H9 (cell line): ENCODE data around the gene ROBO4. TPM values are rescaled to one million over a fixed set of nuclear protein-coding genes. Genes with fewer than 3 reads are reported as not detected.
A peak's percentile ranks its signal among the peaks of the same experiment; 100 is the strongest.

ENCODE experiments used
- DNase-seq: peaks from one replicate; pipeline ENCODE4 v3.0.0-alpha.2; 2017
- H2AFZ ChIP-seq: one replicate; pipeline ENCODE4 v1.6.1; 2013; ENCODE audit warnings: mild to moderate bottlenecking, low read length, control low read depth, moderate library complexity
- H2AK5ac ChIP-seq: 2 replicates; pipeline ENCODE4 v1.6.1; 2013; ENCODE audit warnings: low read length, control low read depth, mixed read lengths; ENCODE audit not compliant: insufficient read length
- H2BK120ac ChIP-seq: one replicate; pipeline ENCODE4 v1.6.1; 2013; ENCODE audit warnings: low read depth, mild to moderate bottlenecking, low read length, control low read depth, inconsistent platforms; ENCODE audit not compliant: poor library complexity, severe bottlenecking
- H2BK12ac ChIP-seq: 2 replicates; pipeline ENCODE4 v1.6.1; 2013; ENCODE audit warnings: low read length, control low read depth, mixed read lengths, low read depth; ENCODE audit not compliant: insufficient read length
- H2BK15ac ChIP-seq: 2 replicates; pipeline ENCODE4 v1.6.1; 2013; ENCODE audit warnings: low read depth, low read length, control low read depth
- H2BK20ac ChIP-seq: one replicate; pipeline ENCODE4 v1.6.1; 2013; ENCODE audit warnings: low read depth, mild to moderate bottlenecking, low read length, control low read depth, inconsistent platforms; ENCODE audit not compliant: poor library complexity, severe bottlenecking
- H2BK5ac ChIP-seq: 2 replicates; pipeline ENCODE4 v1.6.1; 2013; ENCODE audit warnings: low read length, control low read depth, mixed read lengths; ENCODE audit not compliant: insufficient read length
- H3K14ac ChIP-seq: 2 replicates; pipeline ENCODE4 v1.6.1; 2013; ENCODE audit warnings: low read length, control low read depth; ENCODE audit not compliant: insufficient read depth
- H3K18ac ChIP-seq: 2 replicates; pipeline ENCODE4 v1.6.1; 2013; ENCODE audit warnings: low read depth, mild to moderate bottlenecking, mixed read lengths, low read length, control low read depth; ENCODE audit not compliant: insufficient read length
- H3K23ac ChIP-seq: 2 replicates; pipeline ENCODE4 v1.6.1; 2013; ENCODE audit warnings: low read length, control low read depth, mixed read lengths, low read depth; ENCODE audit not compliant: insufficient read length
- H3K23me2 ChIP-seq: 2 replicates; pipeline ENCODE4 v1.6.1; 2013; ENCODE audit warnings: low read depth, mild to moderate bottlenecking, mixed read lengths, low read length, control low read depth; ENCODE audit not compliant: insufficient read length, poor library complexity, severe bottlenecking
- H3K27ac ChIP-seq: 2 replicates; pipeline ENCODE4 v1.5.1; 2013; ENCODE audit warnings: low read length, control low read depth, mixed read lengths, low read depth; ENCODE audit not compliant: insufficient read length
- H3K27me3 ChIP-seq: 2 replicates; pipeline ENCODE4 v1.6.1; 2013; ENCODE audit warnings: low read length, control low read depth, inconsistent platforms; ENCODE audit not compliant: insufficient read depth
- H3K4ac ChIP-seq: 2 replicates; pipeline ENCODE4 v1.6.1; 2013; ENCODE audit warnings: low read depth, mild to moderate bottlenecking, control low read depth, inconsistent platforms, low read length, moderate library complexity
- H3K4me1 ChIP-seq: 2 replicates; pipeline ENCODE4 v1.6.1; 2013; ENCODE audit warnings: low read length, control low read depth, inconsistent platforms; ENCODE audit not compliant: insufficient read depth
- H3K4me2 ChIP-seq: 2 replicates; pipeline ENCODE4 v1.6.1; 2013; ENCODE audit warnings: low read length, control low read depth, mixed read lengths; ENCODE audit not compliant: insufficient read length, insufficient read depth
- H3K56ac ChIP-seq: 2 replicates; pipeline ENCODE4 v1.6.1; 2013; ENCODE audit warnings: low read depth, mild to moderate bottlenecking, mixed read lengths, low read length, control low read depth; ENCODE audit not compliant: insufficient read length
- H3K79me1 ChIP-seq: 2 replicates; pipeline ENCODE4 v1.6.1; 2013; ENCODE audit warnings: low read depth, mild to moderate bottlenecking, moderate library complexity, low read length, control low read depth, inconsistent platforms; ENCODE audit not compliant: insufficient read depth, poor library complexity, severe bottlenecking
- H3K79me2 ChIP-seq: 2 replicates; pipeline ENCODE4 v1.6.1; 2013; ENCODE audit warnings: low read length, control low read depth, inconsistent platforms; ENCODE audit not compliant: insufficient read depth
- H3K9ac ChIP-seq: 2 replicates; pipeline ENCODE4 v1.6.1; 2013; ENCODE audit warnings: low read length, control low read depth, mixed read lengths; ENCODE audit not compliant: insufficient read length; ENCODE audit errors: extremely low read depth
- H3K9me3 ChIP-seq: one replicate; pipeline ENCODE4 v1.6.1; 2013; ENCODE audit warnings: low read depth, low read length, inconsistent platforms; ENCODE audit not compliant: control insufficient read depth
- H3T11ph ChIP-seq: one replicate; pipeline ENCODE4 v1.6.1; 2013; ENCODE audit warnings: mild to moderate bottlenecking, low read length, control low read depth, inconsistent platforms
- H4K20me1 ChIP-seq: one replicate; pipeline ENCODE4 v1.6.1; 2013; ENCODE audit not compliant: control insufficient read depth, insufficient read length, insufficient read depth
- H4K5ac ChIP-seq: 2 replicates; pipeline ENCODE4 v1.6.1; 2013; ENCODE audit warnings: low read depth, mild to moderate bottlenecking, mixed read lengths, low read length, control low read depth; ENCODE audit not compliant: insufficient read length
- H4K8ac ChIP-seq: replicated peaks from 2 replicates; pipeline ENCODE4 v1.6.1; 2013; ENCODE audit warnings: low read length, control low read depth, mixed read lengths, low read depth; ENCODE audit not compliant: insufficient read length
- H4K91ac ChIP-seq: 2 replicates; pipeline ENCODE4 v1.6.1; 2013; ENCODE audit warnings: low read depth, mild to moderate bottlenecking, moderate library complexity, mixed read lengths, low read length, control low read depth; ENCODE audit not compliant: insufficient read length
- H3K27ac Mint-ChIP-seq, 3 experiments: 2 replicates in 2 of 3; 3 replicates in 1 of 3; pipeline ENCODE4 v1.8.0; 2020 to 2021; ENCODE audit warnings: mixed read lengths in 3 of 3, mild to moderate bottlenecking in 1 of 3, moderate library complexity in 1 of 3
- H3K27me3 Mint-ChIP-seq: 2 replicates; pipeline ENCODE4 v1.8.0; 2021; ENCODE audit warnings: low read depth, mild to moderate bottlenecking, moderate library complexity, mixed read lengths
- H3K36me3 Mint-ChIP-seq, 3 experiments: 2 replicates in 2 of 3; 3 replicates in 1 of 3; pipeline ENCODE4 v1.8.0; 2020 to 2021; ENCODE audit warnings: low read depth in 3 of 3, mixed read lengths in 3 of 3; ENCODE audit not compliant: insufficient read depth in 1 of 3
- H3K4me1 Mint-ChIP-seq, 2 experiments: 2 replicates each; pipeline ENCODE4 v1.8.0; 2020; ENCODE audit warnings: mixed read lengths in 2 of 2
- H3K4me3 Mint-ChIP-seq, 2 experiments: 2 replicates in 1 of 2; 3 replicates in 1 of 2; pipeline ENCODE4 v1.8.0; 2020 to 2021; ENCODE audit warnings: mild to moderate bottlenecking in 2 of 2, mixed read lengths in 2 of 2, moderate library complexity in 1 of 2
- H3K9me3 Mint-ChIP-seq, 2 experiments: 2 replicates in 1 of 2; 3 replicates in 1 of 2; pipeline ENCODE4 v1.8.0; 2020; ENCODE audit warnings: mild to moderate bottlenecking in 2 of 2, mixed read lengths in 2 of 2, moderate library complexity in 1 of 2
- WGBS: extraction: QIAGEN DNeasy Blood & Tissue Kit; methylation state at CpG from one replicate; pipeline ENCODE4 v1.1.7; 2013; ENCODE audit warnings: missing lambda C conversion rate, low lambda C conversion rate, mixed read lengths; ENCODE audit not compliant: insufficient read length; ENCODE audit errors: extremely low coverage; 5-methylcytosine and 5-hydroxymethylcytosine counted together
- total RNA-seq: library from RNA; stranded (reverse); gene quantifications from 2 replicates; pipeline ENCODE4 v1.2.1, GENCODE V29; 2021
- TF ChIP-seq, protein P1 (sequence below): fragments of 200-600 bp; sonication (generic); conservative IDR thresholded peaks from 3 replicates; pipeline ENCODE4 v1.8.0; 2021; ENCODE audit warnings: antibody characterized with exemption, mild to moderate bottlenecking

The ROBO4 gene
- total RNA-seq, 1 experiment from 2014 or later, result not detected

GRCh38 chr11:124864176-124864891, 33.3 kb downstream of the ROBO4 start:
- no peaks in the 10 kb centered on the region for H3K9me3 ChIP-seq
- no peak overlapping the region for H4K91ac ChIP-seq
- no peak overlapping the region for H4K5ac ChIP-seq
- Mint-ChIP-seq H3K4me3 (peak overlapping the region in 1 of 2 experiments; percentile 73; a peak in 2 of 5 replicates), H3K4me1 (peaks cover 23 to 61% of the 10 kb centered on the region in 2 experiments), H3K27me3 (peaks cover 99% of the 10 kb centered on the region), H3K9me3 (no peaks in the 10 kb centered on the region; a peak in 2 of 5 replicates), H3K27ac (no peak overlapping the region; a peak in 1 of 7 replicates), H3K36me3 (no peaks in the 10 kb centered on the region)
- WGBS, result no CpG with 5 or more reads among the region's 18 CpGs
- TF ChIP-seq, protein P1, sequence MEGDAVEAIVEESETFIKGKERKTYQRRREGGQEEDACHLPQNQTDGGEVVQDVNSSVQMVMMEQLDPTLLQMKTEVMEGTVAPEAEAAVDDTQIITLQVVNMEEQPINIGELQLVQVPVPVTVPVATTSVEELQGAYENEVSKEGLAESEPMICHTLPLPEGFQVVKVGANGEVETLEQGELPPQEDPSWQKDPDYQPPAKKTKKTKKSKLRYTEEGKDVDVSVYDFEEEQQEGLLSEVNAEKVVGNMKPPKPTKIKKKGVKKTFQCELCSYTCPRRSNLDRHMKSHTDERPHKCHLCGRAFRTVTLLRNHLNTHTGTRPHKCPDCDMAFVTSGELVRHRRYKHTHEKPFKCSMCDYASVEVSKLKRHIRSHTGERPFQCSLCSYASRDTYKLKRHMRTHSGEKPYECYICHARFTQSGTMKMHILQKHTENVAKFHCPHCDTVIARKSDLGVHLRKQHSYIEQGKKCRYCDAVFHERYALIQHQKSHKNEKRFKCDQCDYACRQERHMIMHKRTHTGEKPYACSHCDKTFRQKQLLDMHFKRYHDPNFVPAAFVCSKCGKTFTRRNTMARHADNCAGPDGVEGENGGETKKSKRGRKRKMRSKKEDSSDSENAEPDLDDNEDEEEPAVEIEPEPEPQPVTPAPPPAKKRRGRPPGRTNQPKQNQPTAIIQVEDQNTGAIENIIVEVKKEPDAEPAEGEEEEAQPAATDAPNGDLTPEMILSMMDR, result no peak
- H2AFZ ChIP-seq, result no peak overlapping the region
- no peak overlapping the region for H3K14ac ChIP-seq
- H2BK12ac ChIP-seq, result no peak overlapping the region
- no peak overlapping the region for H2BK120ac ChIP-seq
- H3K56ac ChIP-seq, result no peak overlapping the region
- H3K9ac ChIP-seq, result no peak overlapping the region
- no peak overlapping the region for H2BK5ac ChIP-seq
- no peak overlapping the region for H3T11ph ChIP-seq
- no peak overlapping the region for H2AK5ac ChIP-seq
- H3K23me2 ChIP-seq, result peaks cover 3% of the 10 kb centered on the region
- no peaks in the 10 kb centered on the region for H3K79me1 ChIP-seq
- H3K79me2 ChIP-seq, result no peaks in the 10 kb centered on the region
- no peak overlapping the region for H3K18ac ChIP-seq
- no peak overlapping the region for H3K27ac ChIP-seq
- no peak overlapping the region for H4K8ac ChIP-seq
- no peaks in the 10 kb centered on the region; the same call in 1 of the 2 replicates for H3K4me1 ChIP-seq
- no peak for DNase-seq
- H2BK15ac ChIP-seq, result no peak overlapping the region
- H3K4me2 ChIP-seq, result peak overlapping the region; percentile 51
- H3K23ac ChIP-seq, result no peak overlapping the region
- H2BK20ac ChIP-seq, result no peak overlapping the region
- H3K4ac ChIP-seq, result no peak overlapping the region
- peaks cover 89% of the 10 kb centered on the region for H3K27me3 ChIP-seq
- H4K20me1 ChIP-seq, result no peaks in the 10 kb centered on the region
